HG02759 (cell line): ENCODE measurements around the gene PPP6C.
"Not testable (repeated sequence)": the region's sequence is repeated elsewhere in the genome, so short reads cannot be mapped to it uniquely, and the experiment has no call there.

ENCODE experiments used
- ATAC-seq: cut with Tn5 transposase; IDR thresholded peaks from one replicate; pipeline ENCODE4 v1.9.1; 2021; ENCODE audit warnings: mild to moderate bottlenecking, moderate library complexity; ENCODE audit not compliant: unreplicated experiment

Gene PPP6C

DNA sequence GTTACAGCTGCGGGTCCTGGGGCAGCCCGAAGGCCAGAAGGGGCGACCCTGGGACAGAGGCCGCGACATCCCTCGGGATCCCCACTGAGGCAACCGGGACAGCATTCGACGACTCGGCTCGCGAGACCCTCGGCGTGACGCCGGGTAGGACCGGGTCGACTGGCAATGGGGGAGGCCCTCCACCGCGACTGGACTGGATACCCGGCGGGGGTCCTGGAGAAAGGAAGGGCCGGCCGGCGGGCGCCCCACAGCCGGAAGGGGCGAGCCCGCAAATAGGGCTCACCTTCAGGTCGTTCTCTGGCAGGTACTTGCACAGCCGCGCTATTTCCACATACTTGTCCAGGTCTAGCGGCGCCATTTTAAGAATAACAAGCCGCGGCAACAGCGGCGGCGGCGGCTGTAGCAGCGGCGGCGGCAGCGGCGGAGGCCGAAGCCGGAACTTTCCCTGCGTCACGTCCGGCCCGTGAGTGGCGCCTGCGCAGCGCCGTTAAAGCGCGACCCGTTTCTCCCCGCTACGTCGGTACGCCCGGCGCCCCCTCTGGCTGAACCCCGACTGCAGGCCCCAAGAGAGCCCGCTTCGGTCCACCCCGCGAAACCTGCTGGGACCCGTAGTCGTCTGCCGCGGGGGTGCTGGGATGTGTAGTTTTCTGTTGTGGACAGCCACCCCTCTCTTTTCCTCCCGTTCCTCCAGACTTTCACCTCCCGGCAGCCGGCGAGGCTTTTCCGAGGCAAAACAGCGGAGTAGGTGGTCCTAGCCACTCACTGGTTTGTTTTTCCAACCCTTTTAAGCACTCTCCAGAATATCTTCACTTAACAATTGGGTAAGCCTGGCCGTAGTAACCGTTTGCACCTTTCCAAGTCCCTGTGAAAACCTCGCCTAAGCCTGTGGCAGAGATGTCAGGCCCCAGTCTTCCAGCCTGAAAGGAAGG is at the start of gene PPP6C:
Gene PPP6C, minus strand, starts transcription at position 443 of the 929 bp plus-strand sequence. Its CDS starts 85 bp downstream, at position 358.
- ATAC-seq = peak; percentile 98

DNA sequence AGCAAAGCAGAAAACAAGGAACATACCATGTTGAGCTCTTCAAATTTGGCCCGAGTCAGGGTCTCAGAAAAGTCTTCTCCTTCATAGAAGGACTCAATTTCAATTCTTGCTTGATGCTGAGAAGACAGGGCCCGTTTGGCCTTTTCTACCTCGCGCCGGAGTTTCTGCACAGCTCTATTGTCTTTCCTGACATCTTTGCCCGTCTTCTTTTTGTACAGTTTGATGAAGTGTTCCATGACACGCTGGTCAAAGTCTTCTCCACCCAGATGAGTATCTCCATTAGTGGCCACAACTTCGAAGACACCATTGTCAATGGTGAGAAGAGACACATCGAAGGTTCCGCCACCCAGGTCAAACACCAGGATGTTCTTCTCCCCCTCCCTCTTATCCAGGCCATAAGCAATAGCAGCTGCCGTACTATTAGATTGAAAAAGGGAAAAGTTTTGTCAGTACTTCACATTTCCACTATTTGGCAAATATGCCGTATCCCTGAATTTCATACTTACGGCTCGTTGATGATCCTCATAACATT is 49.4 kb upstream of the PPP6C start:
- ATAC-seq = no peak

DNA sequence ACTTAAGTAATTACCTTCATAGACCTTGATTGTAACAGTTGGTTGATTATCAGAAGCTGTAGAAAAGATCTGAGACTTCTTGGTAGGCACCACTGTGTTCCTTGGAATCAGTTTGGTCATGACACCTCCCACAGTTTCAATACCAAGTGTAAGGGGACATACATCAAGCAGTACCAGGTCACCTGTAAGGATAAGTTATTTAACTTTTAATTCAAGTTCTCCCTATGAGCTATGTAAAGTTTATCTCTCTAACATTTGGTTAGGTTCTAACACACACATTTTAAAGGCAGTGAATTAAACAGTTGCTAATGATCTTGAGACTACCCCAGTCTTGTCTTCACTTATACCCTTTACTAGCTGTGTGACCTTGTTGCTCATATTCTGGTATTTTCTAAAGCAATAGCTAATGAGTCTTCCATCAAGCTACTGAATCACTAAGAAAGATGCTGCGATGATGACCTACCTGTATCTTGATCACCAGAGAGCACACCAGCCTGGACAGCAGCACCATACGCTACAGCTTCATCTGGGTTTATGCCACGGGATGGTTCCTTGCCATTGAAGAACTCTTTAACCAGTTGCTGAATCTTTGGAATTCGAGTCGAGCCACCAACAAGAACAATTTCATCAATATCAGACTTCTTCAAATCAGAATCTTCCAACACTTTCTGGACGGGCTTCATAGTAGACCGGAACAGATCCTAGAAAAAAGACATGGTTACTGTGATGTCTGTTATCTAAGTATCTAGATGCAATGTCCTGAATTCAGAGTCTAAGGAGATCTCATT is 48.7 kb upstream of the PPP6C start:
- no peak for ATAC-seq

DNA sequence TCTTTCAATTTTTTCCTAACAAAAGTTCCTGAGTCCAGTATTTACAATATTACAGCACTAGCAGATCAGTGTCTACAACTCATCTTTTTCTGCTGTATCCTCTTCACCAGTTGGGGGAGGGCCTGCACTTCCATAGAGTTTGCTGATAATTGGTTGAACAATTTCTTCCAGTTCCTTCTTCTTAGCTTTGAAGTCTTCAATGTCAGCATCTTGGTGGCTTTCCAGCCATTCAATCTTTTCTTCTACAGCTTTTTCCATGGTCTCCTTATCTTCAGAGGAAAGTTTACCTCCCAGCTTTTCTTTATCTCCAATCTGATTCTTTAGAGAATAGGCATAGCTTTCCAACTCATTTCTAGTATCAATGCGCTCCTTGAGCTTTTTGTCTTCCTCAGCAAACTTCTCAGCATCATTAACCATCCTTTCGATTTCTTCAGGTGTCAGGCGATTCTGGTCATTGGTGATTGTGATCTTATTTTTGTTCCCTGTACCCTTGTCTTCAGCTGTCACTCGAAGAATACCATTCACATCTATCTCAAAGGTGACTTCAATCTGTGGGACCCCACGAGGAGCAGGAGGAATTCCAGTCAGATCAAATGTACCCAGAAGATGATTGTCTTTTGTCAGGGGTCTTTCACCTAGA is 47.0 kb upstream of the PPP6C start:
- ATAC-seq = not testable (repeated sequence)

DNA sequence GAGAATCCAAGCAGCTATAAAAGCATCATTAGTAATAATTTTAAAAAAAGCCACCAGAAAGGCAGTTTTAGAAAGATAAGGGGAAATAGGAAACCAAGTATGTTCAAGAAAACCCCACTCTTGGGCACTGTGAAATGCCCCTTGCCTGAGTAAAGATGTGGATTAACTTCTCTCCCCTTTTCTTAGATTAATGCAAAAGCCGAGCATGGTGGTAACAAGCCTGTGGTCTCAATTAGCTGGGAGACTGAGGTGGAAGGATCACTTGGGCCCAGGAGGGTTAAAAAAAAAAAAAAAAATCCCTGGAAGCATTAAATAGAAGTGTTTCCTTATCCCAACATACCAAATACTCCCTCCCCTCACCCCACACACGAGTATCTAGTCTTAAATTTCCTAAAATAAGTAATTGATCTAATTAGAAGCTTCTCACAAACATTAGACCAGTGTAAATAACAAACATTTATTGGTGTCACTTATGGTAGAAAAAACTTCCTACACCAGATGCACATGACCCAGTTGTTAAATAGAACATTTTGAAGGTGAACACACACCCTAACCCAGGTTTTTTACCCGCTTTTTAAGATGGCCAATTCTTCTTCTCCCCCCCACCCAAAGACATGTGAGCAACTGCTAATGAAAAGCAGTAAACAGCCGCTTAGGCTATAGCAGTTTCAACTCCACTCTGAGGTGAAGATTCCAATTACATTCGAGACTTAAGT is 46.4 kb upstream of the PPP6C start:
- no peak for ATAC-seq

DNA sequence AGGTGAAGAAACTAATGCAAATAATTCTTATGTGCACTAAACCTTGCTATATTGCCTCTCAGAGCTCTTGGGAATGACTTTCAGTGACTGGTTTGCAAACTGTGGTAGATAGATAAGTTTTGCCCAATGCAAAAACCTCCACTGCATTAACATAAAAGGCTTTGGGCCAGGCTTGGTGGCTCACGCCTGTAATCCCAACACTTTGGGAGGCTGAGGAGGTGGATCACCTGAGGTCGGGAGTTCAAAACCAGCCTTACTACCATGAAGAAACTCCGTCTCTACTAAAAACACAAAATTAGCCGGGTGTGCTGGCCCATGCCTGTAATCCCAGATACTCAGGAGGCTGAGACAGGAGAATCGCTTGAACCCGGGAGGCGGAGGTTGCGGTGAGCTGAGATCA is 44.5 kb upstream of the PPP6C start:
- ATAC-seq = not testable (repeated sequence)

DNA sequence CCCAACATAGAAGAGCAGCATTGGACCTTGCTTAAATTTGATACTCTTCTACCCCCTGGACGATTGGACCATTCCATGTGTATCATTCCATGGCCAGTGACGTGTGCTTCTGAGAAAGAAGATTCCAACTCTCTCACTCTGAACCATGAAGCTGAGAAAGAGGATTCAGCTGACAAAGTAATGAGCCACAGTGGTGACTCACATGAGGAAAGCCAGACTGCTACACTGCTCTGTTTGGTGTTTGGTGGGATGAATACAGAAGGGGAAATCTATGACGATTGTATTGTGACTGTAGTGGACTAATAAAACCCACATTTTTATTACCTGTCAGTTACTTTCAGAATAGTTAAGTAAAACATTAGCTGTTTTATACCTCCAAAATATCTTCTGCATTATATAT is 44.1 kb upstream of the PPP6C start:
- no peak for ATAC-seq

DNA sequence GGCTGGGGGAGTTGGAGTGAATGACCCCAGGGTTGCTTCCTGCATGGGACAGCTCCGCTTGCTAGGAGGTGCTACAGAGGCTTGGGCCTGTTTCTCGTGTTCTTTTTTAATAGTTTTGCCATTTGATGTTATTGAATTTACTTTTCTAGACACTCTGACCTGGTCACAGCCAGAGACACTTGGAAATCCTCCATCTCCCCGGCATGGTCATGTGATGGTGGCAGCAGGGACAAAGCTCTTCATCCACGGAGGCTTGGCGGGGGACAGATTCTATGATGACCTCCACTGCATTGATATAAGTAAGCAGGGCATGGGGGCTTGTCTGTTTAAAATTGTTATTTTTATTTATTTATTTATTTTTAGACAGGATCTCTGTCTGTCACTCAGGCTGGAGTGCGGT is 38.2 kb upstream of the PPP6C start:
- no peak for ATAC-seq

DNA sequence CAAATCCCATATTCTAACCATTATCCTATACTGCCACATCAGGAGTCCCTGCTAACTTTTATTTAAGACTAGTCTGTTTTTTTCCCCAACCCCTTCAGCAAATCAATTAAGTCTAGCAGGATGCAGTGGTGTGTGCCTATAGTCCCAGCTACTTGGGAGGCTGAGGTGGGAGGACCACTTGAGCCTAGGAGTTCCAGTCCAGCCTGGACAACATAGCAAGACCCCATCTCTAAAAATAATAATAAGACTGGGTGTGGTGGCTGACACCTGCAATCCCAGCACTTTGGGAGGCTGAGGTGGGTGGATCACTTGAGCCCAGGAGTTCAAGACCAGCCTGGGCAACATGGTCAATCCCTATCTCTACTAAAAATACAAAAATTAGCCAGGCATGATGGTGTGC is 35.3 kb upstream of the PPP6C start:
- ATAC-seq = not testable (repeated sequence)

DNA sequence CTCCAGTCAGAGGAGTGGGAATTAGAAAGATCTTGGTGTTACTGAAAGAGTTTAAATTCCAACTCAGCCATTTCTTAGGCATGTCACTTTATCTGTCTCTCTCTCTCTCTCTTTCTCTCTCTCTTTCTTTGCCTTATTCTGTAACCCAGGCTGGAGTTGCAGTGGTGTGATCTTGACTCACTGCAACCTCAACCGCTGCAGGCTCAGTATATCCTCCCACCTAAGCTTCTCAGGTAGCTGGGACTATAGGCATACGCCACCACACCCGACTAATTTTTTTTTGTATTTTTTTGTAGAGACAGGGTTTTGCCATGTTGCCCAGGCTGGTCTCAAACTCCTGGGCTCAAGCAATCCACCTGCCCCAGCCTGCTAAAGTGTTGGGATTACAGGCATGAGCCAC is 29.0 kb upstream of the PPP6C start:
- ATAC-seq = no peak

DNA sequence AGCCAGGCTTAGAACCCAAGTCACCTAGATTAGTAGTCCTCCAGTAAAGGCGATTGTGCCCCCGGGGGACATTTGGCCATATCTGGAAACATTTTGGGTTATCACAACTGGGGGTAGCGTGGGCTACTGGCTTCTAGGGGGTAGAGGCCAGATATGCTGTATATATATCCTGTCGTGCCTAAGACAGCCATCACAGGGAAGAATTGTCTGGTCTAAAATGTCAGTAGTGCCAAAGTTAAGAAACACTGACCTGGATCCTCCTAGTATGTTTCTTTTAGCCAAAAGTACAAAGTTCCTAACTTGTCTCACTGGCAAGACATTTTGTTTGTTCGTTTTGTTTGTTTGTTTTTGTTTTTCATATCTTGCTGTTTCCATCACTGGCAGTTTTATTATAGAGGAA is 24.6 kb upstream of the PPP6C start:
- ATAC-seq = no peak

DNA sequence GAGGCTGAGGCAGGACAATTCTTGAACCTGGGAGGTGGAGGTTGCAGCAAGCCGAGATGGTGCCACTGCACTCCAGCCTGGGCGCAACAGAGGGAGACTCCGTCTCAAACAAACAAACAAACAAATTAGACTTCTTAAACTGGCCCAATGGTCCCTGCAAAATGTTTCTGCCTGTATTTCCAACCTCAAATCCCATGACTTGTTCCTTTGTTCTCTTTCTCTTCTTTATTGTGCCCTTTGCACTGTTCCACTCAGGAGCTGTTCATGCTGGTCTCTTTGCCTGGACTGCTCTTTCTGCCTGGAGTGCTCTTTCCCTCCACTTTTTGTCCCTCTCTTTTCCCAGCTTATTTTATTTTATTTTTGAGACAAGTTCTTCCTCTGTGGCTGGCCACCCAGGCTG is 14.9 kb upstream of the PPP6C start:
- ATAC-seq = no peak

DNA sequence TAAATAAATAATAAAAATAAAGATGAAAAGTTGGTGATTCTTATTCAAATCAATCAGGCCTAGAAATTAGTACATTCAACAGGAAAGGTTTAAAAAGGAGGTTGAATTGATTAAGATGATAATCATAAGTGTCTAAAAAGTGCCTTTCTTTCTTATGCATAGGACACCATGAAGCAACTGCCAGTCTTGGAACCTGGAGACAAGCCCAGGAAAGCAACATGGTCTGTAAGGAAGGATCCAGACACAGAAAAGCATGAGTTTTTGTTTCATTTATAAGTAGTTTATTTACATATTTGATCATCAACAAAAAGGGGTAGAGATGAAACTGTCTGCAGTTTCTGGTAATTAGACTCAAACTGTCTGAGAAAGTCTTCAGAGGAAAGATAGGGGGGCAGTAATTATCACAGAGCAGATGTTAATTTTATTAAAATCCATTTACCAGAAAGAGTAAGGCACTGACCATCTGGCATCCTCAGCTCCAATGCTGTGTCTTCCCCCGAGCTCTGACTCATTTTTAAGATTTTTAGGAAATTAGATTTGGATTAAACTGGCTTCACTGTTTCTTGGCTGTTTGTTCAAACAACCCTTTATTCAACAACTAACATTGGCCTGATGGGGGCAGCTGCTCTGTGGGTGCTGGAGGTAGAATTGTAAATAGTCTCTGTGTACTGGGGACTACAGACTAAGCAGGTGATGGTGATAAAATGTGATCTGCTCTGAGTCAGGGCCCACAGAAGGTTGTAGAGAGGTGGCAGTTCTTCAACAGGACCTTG is 13.4 kb upstream of the PPP6C start:
- no peak for ATAC-seq

DNA sequence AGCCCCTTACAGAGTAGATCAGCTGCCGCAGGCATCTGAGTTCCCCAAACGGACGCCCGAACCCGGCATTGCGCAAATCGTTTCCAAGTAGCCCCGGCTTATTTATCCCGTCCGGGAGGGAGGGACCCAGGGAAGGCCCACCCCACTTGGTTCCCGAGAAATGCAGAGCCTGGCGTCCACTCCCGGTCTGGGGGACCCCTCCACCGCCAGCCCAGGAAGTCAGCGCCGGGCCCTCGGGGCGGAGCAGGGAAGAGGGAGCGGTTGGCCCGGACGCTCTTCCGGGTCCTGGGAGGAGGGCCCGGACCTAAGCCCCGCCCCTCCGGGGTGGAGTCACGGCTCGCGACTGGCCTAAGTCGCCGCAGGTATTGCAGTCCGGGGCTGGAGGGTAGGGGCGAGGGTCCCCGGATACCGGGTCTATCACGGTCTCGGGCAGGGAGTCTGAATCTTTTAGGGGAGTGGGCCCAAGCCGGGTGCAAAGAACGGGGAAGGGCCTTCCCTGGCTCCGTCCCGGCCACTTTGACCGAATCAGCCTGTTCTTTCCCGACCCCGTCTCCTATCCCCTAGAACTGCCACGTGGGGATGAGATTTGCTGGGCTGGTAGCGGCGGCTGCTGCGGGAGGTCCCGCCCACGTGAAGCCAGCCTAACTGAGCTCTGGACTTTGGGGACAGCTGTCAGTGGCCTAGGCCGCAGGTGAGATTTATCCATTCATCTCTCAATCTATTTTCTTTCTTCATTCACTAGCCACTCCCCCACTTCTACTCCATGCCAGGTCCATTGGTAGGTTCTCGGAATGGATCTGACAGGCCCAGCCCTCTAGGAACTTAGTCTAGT is 10.8 kb upstream of the PPP6C start, which contains the start of gene RABEPK:
Gene RABEPK, plus strand, starts transcription at position 327 of the 832 bp plus-strand sequence. CDS start 2,472 bp downstream, outside the sequence.
- ATAC-seq = peak; percentile 99

DNA sequence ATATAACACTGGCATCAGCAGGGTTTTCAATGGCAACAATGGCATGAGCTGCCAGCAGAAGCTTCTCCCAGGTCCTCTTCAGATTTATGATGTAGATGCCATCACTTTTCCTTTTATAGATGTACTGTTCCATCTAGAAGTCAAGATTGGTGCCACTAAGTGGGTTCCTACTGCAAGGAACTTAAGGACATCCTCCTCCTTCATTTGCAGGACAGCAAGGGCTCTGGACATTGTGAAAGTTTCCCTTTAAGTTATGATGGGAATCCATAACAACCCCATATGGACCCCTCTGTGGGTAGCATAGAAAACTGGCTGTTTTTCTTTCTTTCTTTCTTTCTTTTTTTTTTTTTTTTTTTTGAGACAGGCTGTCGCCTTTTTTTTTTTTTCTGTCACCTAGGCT is 6.0 kb upstream of the PPP6C start:
- ATAC-seq = not testable (repeated sequence)

DNA sequence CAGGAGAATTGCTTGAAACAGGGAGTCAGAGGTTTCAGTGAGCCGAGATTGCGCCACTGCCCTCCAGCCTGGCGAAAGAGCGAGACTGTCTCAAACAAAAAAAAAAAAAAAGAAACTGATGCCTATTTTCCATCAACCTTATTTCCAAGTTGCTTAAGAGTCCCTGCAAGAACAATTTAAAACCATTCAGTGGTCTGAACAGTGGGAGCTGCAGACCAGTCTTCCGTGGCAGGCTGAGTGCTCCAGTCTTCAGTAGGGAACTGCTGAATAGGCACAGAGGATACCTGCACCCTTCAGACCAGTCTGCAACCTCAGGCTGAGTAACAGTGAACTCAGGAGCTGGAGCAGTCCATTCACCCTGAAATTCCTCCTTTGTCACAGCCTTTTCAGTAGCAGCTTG is 4.9 kb upstream of the PPP6C start:
- ATAC-seq = not testable (repeated sequence)

DNA sequence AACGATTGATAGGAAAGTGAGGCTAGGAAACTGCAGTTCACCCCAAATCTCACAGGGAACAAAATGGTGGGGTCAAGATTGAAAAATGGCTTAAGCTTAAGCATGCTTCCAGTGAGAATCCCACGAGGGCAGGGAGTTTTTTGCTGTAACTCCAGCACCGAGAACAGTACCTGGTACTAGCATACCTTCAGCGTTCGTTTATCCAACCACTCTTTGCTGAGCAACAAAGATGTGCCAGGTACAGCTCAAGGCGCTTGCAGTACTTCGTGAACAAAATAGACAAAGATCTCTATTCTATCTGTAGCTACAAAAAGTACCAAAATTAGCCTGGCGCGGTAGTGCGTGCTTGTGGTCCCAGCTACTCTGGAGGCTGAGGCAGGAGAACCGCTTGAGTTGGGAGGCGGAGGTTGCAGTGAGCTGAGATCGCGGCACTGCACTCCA is 778 bp upstream of the PPP6C start:
- no peak for ATAC-seq

DNA sequence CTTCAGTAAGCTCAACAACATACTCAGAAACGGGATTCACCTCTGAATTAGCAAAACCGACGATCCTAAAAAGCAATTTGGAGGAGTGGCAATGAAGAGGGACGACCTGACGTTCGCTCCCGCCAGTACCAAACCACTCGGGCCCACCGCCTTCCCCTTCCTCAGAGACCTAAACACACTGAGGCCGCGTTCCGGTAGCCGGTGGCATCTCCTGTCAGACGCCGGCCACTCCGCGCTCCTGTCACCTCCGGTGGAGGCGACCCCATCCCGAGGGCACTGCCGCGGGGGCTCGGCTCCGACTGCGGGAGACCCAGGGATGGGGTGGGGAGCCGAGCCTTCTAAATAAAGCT is 617 bp downstream of the PPP6C start:
- peak; percentile 13 for ATAC-seq

DNA sequence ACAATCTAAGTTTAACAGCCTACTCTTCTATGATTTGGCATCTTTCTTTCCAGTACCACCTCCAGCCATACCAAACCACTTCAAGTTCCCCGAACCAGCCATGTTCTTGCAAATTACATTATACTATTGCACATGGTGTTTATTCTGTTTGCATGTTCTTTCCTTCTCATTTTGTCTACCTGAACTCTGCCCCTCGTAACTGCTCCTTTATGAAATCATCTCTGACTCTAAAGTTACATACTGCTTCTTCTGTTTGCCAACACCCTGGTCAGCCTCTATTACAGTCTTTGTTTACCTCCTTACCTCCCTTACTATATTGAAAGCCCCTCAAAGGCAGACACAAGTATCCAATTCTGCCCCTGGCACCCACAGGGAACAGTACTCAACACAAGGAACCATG is 6.0 kb downstream of the PPP6C start:
- no peak for ATAC-seq
